Ishikawa (cell line): ENCODE measurements around the gene CDH13.

Experiments used
- CEBPB ChIP-seq: IDR thresholded peaks from 2 replicates; pipeline ENCODE4 v1.6.1; 2012
- CREB1 ChIP-seq: IDR thresholded peaks from 2 replicates; pipeline ENCODE4 v1.6.1; 2012; ENCODE audit warnings: low read depth
- EGR1 ChIP-seq: IDR thresholded peaks from 2 replicates; pipeline ENCODE4 v1.6.1; 2012
- EP300 ChIP-seq: IDR thresholded peaks from 2 replicates; pipeline ENCODE4 v1.6.1; 2012; ENCODE audit warnings: borderline replicate concordance
- FOXM1 ChIP-seq: IDR thresholded peaks from 2 replicates; pipeline ENCODE4 v1.6.1; 2012; ENCODE audit warnings: low read depth, borderline replicate concordance
- NFIC ChIP-seq: IDR thresholded peaks from 2 replicates; pipeline ENCODE4 v1.6.1; 2012
- RAD21 ChIP-seq: IDR thresholded peaks from 2 replicates; pipeline ENCODE4 v1.6.1; 2012; ENCODE audit warnings: low read depth
- TAF1 ChIP-seq: IDR thresholded peaks from 2 replicates; pipeline ENCODE4 v1.6.1; 2012; ENCODE audit warnings: low read depth, mild to moderate bottlenecking
- TCF12 ChIP-seq: IDR thresholded peaks from 2 replicates; pipeline ENCODE4 v1.6.1; 2012; ENCODE audit warnings: low read depth
- TEAD4 ChIP-seq: IDR thresholded peaks from 2 replicates; pipeline ENCODE4 v1.6.1; 2012
- YY1 ChIP-seq: IDR thresholded peaks from 2 replicates; pipeline ENCODE4 v1.6.1; 2012; ENCODE audit warnings: low read depth
- ZBTB7A ChIP-seq: IDR thresholded peaks from 2 replicates; pipeline ENCODE4 v1.6.1; 2012; ENCODE audit warnings: low read depth
- TF ChIP-seq, protein P1 (sequence below): IDR thresholded peaks from 2 replicates; pipeline ENCODE4 v1.6.1; 2012; ENCODE audit warnings: low read depth, mild to moderate bottlenecking
- TF ChIP-seq, protein P2 (sequence below): IDR thresholded peaks from 2 replicates; pipeline ENCODE4 v1.6.1; 2012
- TF ChIP-seq, protein P3 (sequence below): IDR thresholded peaks from 2 replicates; pipeline ENCODE4 v1.6.1; 2012

CDH13 gene

DNA sequence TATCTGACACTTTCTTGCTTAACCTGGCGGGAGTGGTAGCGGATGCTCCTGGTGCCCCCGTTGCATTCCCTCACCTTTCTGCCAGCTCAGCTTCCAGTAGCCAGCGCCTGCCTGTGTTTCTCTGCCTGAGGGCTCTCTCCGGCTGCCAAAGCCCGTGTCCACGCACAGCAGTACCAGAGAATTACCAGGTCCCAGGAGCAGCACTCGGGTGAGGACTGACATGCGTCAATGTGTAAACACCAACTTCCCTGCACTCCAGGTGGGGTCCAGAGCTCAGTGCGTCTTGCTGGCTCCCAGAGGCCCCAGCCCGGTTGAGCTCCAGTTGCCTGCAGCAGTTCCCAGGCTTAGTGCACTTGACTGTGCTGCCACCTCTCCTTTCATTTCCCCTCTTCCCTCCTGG, 54.8 kb downstream of the CDH13 start:
- no peak for TF ChIP-seq YY1
- no peak for TF ChIP-seq NFIC
- no peak for TF ChIP-seq TEAD4
- TF ChIP-seq TAF1 = no peak
- no peak for TF ChIP-seq RAD21
- no peak for TF ChIP-seq CREB1
- TF ChIP-seq, protein P1, sequence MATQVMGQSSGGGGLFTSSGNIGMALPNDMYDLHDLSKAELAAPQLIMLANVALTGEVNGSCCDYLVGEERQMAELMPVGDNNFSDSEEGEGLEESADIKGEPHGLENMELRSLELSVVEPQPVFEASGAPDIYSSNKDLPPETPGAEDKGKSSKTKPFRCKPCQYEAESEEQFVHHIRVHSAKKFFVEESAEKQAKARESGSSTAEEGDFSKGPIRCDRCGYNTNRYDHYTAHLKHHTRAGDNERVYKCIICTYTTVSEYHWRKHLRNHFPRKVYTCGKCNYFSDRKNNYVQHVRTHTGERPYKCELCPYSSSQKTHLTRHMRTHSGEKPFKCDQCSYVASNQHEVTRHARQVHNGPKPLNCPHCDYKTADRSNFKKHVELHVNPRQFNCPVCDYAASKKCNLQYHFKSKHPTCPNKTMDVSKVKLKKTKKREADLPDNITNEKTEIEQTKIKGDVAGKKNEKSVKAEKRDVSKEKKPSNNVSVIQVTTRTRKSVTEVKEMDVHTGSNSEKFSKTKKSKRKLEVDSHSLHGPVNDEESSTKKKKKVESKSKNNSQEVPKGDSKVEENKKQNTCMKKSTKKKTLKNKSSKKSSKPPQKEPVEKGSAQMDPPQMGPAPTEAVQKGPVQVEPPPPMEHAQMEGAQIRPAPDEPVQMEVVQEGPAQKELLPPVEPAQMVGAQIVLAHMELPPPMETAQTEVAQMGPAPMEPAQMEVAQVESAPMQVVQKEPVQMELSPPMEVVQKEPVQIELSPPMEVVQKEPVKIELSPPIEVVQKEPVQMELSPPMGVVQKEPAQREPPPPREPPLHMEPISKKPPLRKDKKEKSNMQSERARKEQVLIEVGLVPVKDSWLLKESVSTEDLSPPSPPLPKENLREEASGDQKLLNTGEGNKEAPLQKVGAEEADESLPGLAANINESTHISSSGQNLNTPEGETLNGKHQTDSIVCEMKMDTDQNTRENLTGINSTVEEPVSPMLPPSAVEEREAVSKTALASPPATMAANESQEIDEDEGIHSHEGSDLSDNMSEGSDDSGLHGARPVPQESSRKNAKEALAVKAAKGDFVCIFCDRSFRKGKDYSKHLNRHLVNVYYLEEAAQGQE = no peak
- no peak for TF ChIP-seq FOXM1
- TF ChIP-seq, protein P2, sequence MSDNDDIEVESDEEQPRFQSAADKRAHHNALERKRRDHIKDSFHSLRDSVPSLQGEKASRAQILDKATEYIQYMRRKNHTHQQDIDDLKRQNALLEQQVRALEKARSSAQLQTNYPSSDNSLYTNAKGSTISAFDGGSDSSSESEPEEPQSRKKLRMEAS = no peak
- TF ChIP-seq, protein P3, sequence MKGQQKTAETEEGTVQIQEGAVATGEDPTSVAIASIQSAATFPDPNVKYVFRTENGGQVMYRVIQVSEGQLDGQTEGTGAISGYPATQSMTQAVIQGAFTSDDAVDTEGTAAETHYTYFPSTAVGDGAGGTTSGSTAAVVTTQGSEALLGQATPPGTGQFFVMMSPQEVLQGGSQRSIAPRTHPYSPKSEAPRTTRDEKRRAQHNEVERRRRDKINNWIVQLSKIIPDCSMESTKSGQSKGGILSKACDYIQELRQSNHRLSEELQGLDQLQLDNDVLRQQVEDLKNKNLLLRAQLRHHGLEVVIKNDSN = no peak
- TF ChIP-seq CEBPB = no peak
- no peak for TF ChIP-seq ZBTB7A

DNA sequence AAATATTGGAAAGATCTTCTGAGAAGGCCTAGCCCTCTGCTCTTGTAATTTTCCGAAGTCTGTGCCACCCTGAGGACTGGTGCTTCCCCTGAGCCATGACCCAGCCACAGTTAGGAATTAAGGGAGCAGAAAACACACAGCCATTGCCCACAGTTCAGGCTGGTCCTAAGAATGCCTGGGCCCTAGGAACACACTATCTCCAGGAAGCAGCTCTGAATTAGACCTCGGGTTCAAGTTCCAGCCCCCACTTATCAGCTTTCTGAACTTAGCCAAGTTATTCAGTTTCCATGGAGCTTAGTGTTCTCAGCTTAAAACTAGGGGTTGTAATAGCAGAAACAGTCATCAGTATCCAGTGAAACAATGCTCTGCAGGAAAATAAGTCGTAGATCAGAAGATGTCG, 56.0 kb downstream of the CDH13 start:
- TF ChIP-seq, protein P3 = no peak
- no peak for TF ChIP-seq CEBPB
- no peak for TF ChIP-seq YY1
- TF ChIP-seq, protein P2 = no peak
- no peak for TF ChIP-seq FOXM1
- no peak for TF ChIP-seq ZBTB7A
- TF ChIP-seq, protein P1 = no peak
- TF ChIP-seq RAD21 = no peak
- TF ChIP-seq TCF12 = no peak
- no peak for TF ChIP-seq CREB1
- no peak for TF ChIP-seq EGR1
- no peak for TF ChIP-seq TEAD4
- TF ChIP-seq EP300 = no peak
- no peak for TF ChIP-seq NFIC

DNA sequence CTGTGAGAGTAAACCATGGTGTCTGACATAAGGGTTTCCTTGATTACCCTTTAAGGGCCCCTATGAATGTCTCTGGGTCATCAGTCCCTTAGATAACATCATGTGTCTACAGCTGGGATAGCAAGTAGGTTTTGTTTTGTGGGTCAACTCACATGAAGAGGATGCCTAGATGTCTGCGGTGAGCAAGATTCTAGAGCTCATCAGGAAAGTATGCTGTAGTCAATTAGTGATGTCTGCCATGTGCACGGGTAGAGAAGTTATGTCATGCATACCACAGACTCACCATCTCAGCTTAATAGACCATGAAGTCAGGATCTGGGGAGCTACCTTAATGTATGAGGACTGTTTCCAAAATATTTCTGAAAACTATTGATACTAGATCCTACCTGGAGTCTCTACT, 57.5 kb downstream of the CDH13 start:
- TF ChIP-seq, protein P1 = no peak
- TF ChIP-seq ZBTB7A (no peak), YY1 (no peak), RAD21 (no peak), CREB1 (no peak), TCF12 (no peak), TAF1 (no peak), TEAD4 (no peak)
- TF ChIP-seq, protein P2 = no peak
- TF ChIP-seq, protein P3 = no peak

DNA sequence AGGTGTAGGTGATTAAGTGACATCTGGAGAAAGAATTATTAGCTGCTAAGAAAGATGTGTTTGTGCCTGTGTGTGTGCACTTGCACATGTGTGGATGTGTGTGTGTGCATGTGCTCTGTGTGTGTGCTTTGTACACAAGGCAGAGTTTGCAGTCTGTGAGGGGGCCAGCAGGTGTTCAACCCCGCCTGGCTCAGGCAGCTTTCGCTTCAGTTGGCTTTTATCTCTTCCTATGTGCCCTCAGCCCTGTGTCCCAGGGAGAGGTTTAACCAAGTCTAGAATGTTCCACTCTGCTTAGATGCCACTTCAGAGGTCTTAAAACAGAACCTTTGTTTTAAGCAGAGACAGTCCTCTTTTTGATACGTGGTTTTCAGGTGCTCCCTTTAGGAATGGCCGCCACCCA, 58.8 kb downstream of the CDH13 start:
- TF ChIP-seq TCF12 (no peak), TEAD4 (no peak), FOXM1 (no peak), RAD21 (no peak), YY1 (no peak), CREB1 (no peak), NFIC (no peak), CEBPB (no peak), TAF1 (no peak), ZBTB7A (no peak), EP300 (no peak), EGR1 (no peak)
- TF ChIP-seq, protein P2 = no peak
- TF ChIP-seq, protein P3 = no peak
- TF ChIP-seq, protein P1 = no peak
